HCT116 (cell line): ENCODE measurements around the gene THSD7A. TPM values are rescaled to one million over a fixed set of nuclear protein-coding genes. Genes with fewer than 3 reads are reported as not detected.

Experiments
- ATAC-seq: fragments of 200-7000 bp; cut with Tn5 transposase; 2 replicates; pipeline ENCODE4 v1.9.1; 2020; ENCODE audit warnings: mild to moderate bottlenecking, moderate library complexity
- BruUV-seq: library from RNA; stranded (reverse); fragments of 400-500 nt; replicated peaks from 2 replicates; lab custom pipeline; 2021; lab: Mats Ljungman, UMichigan
- CTCF ChIA-PET: fragments of 300-600 bp; sonication (Branson Sonifier 250); formaldehyde crosslinking; loops from one replicate; lab custom pipeline; 2021; ENCODE audit warnings: antibody characterized with exemption; lab: Charles Lee
- POLR2A ChIA-PET: fragments of 300-600, 350-600 bp; sonication (Branson Sonifier 250); formaldehyde crosslinking; loops from one replicate; lab custom pipeline; 2021; ENCODE audit warnings: antibody characterized with exemption; lab: Charles Lee
- RAD21 ChIA-PET, 2 experiments: fragments of 300-600 bp; sonication (Branson Sonifier 250); formaldehyde crosslinking; loops; one replicate each; lab custom pipeline; 2023; ENCODE audit warnings: low total read pairs in 2 of 2; ENCODE audit not compliant: uncharacterized antibody in 2 of 2, unreplicated experiment in 2 of 2, low non-redundant PET in 1 of 2; lab: Charles Lee
- DNase-seq: peaks from one replicate; pipeline ENCODE4 v3.0.0-alpha.2; 2010; ENCODE audit warnings: low read depth, low spot score
- H2AFZ ChIP-seq: fragments of 200-600 bp; shearing (Covaris generic), sonication (generic); 2 replicates; pipeline ENCODE4 v1.6.1; 2017; ENCODE audit warnings: low read depth, mixed run types, mixed read lengths, antibody characterized with exemption, low read length; ENCODE audit not compliant: poor library complexity, severe bottlenecking
- H3K27ac ChIP-seq: 2 replicates; pipeline ENCODE4 v1.5.1; 2012; ENCODE audit warnings: low read depth, low read length
- H3K27me3 ChIP-seq: fragments of 200-600 bp; sonication (generic); 2 replicates; pipeline ENCODE4 v1.6.1; 2016; ENCODE audit warnings: mixed run types, low read length, mixed read lengths; ENCODE audit not compliant: insufficient read depth
- H3K36me3 ChIP-seq, 2 experiments: fragments of 200-500 bp in 1 of 2; fragments of 200-600 bp in 1 of 2; sonication (Bioruptor generic) in 1 of 2; sonication (generic) in 1 of 2; 2 replicates each; pipeline versions ENCODE4 v1.5.1 to v1.6.1; 2014 to 2016; ENCODE audit warnings: low read length in 2 of 2, inconsistent platforms in 1 of 2, mixed read lengths in 1 of 2, mixed run types in 1 of 2; ENCODE audit not compliant: insufficient read depth in 2 of 2, control insufficient read depth in 1 of 2
- H3K4me1 ChIP-seq, 2 experiments: fragments of 200-600 bp in 1 of 2; sonication (generic) in 1 of 2; 2 replicates each; pipeline versions ENCODE4 v1.5.1 to v1.6.1; 2012 to 2017; ENCODE audit warnings: low read length in 2 of 2, inconsistent platforms in 1 of 2, mild to moderate bottlenecking in 1 of 2, mixed read lengths in 1 of 2, mixed run types in 1 of 2, moderate library complexity in 1 of 2; ENCODE audit not compliant: insufficient read depth in 2 of 2, control insufficient read depth in 1 of 2
- H3K4me2 ChIP-seq: fragments of 200-600 bp; sonication (generic); 2 replicates; pipeline ENCODE4 v1.6.1; 2017; ENCODE audit warnings: mixed run types, low read length, mixed read lengths
- H3K4me3 ChIP-seq, 2 experiments: fragments of 200-600 bp in 1 of 2; sonication (generic) in 1 of 2; replicated peaks in 1 of 2; 2 replicates each; pipeline ENCODE4 v1.5.1; 2011 to 2016; ENCODE audit warnings: low read length in 2 of 2, control low read depth in 1 of 2, low read depth in 1 of 2, mild to moderate bottlenecking in 1 of 2, mixed read lengths in 1 of 2, mixed run types in 1 of 2
- H3K79me2 ChIP-seq: fragments of 200-600 bp; sonication (generic); 2 replicates; pipeline ENCODE4 v1.6.1; 2017; ENCODE audit warnings: mild to moderate bottlenecking, mixed run types, low read length, moderate library complexity, mixed read lengths; ENCODE audit not compliant: insufficient read depth
- H3K9ac ChIP-seq: fragments of 200-600 bp; sonication (generic); 2 replicates; pipeline ENCODE4 v1.6.1; 2016; ENCODE audit warnings: low read length, mixed read lengths
- H3K9me2 ChIP-seq: fragments of 200-600 bp; sonication (generic), shearing (Covaris generic); 2 replicates; pipeline ENCODE4 v1.6.1; 2017; ENCODE audit warnings: mixed run types, mild to moderate bottlenecking, moderate library complexity; ENCODE audit not compliant: insufficient read depth
- H3K9me3 ChIP-seq, 2 experiments: fragments of 200-500 bp in 1 of 2; fragments of 200-600 bp in 1 of 2; sonication (Bioruptor generic) in 1 of 2; sonication (generic) in 1 of 2; 2 replicates each; pipeline ENCODE4 v1.6.1; 2014 to 2017; ENCODE audit warnings: low read length in 2 of 2, mixed read lengths in 2 of 2, inconsistent platforms in 1 of 2, low read depth in 1 of 2, mild to moderate bottlenecking in 1 of 2, mixed run types in 1 of 2, moderate library complexity in 1 of 2; ENCODE audit not compliant: control insufficient read depth in 1 of 2, insufficient read depth in 1 of 2
- H4K20me1 ChIP-seq: fragments of 200-600 bp; sonication (generic), shearing (Covaris generic); 2 replicates; pipeline ENCODE4 v1.6.1; 2017; ENCODE audit warnings: mixed run types, mild to moderate bottlenecking, moderate library complexity; ENCODE audit not compliant: insufficient read depth
- CBX3 ChIP-seq: IDR thresholded peaks from 2 replicates; pipeline ENCODE4 v1.6.1; 2012; ENCODE audit warnings: low read depth
- RAD21 ChIP-seq: IDR thresholded peaks from 2 replicates; pipeline ENCODE4 v1.6.1; 2012; ENCODE audit warnings: low read depth, mild to moderate bottlenecking
- YY1 ChIP-seq: IDR thresholded peaks from 2 replicates; pipeline ENCODE4 v1.6.1; 2011; ENCODE audit warnings: low read length, low read depth, moderate library complexity, mild to moderate bottlenecking; ENCODE audit not compliant: insufficient replicate concordance; ENCODE audit errors: extremely low read depth
- intact Hi-C: fragments of 100-400 bp; cut with micrococcal nuclease; formaldehyde crosslinking; loops from 2 replicates; pipeline ENCODE4 v1.10.0; 2022
- total RNA-seq: library from RNA; stranded (reverse); gene quantifications from one replicate; pipeline ENCODE4 v1.2.1, GENCODE V29; 2021; ENCODE audit not compliant: unreplicated experiment
- TF ChIP-seq, protein P1 (sequence below), 3 experiments: fragments of 200-600 bp in 1 of 3; sonication (generic) in 1 of 3; IDR thresholded peaks in 2 of 3; conservative IDR thresholded peaks in 1 of 3; 2 replicates each; pipeline ENCODE4 v1.5.1; 2012 to 2017; ENCODE audit warnings: low read depth in 2 of 3, low read length in 2 of 3, antibody characterized with exemption in 1 of 3, borderline replicate concordance in 1 of 3, control low read depth in 1 of 3, mild to moderate bottlenecking in 1 of 3, mixed read lengths in 1 of 3, mixed run types in 1 of 3, moderate library complexity in 1 of 3; ENCODE audit not compliant: insufficient read depth in 1 of 3
- TF ChIP-seq, protein P2 (sequence below): IDR thresholded peaks from 2 replicates; pipeline ENCODE4 v1.6.1; 2012

THSD7A gene
- total RNA-seq, 1 experiment from 2014 or later = 0.05 TPM

DNA sequence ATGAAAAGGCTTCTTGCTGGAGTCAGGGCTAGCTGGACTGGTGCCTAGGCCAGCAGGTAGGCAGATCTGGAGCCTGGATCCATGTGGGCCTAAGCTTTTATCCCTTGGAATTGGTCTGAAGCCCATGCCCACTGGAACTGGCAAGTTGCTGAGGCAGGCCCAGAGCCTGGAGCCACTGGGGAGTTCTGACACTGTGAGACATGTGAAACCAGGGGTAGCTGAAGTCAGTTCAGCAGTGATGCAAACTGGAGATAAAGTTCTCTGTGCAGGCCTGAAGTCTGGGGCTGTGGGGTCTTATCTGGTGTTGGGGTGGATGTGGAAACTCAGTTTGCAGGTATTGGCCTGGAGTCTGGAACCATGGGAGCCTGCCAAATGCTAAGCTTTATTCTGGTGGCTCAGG is 9.7 kb upstream of the THSD7A start (continued):
- TF ChIP-seq YY1 = no peak
- TF ChIP-seq CBX3 = no peak

DNA sequence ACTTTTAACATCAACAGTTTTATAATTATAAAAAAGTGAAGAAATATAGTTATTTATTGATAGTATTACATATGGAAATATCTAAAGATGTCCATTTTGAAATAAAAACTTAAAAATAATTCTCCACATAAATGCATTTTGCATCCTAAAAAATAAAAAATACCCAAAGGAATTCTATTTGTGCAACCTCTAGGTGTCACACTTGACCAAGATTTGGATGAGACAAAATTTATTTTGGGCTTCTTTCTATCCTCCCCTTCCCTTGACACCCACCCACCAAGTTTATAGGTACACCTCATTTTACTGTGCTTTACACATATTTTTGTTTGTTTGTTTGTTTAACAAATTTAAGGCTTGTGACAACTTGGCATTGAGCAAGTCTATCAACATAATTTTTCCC is 3.3 kb upstream of the THSD7A start:
- Histone ChIP-seq H4K20me1 (no peaks in the 10 kb centered on the region), H3K79me2 (no peaks in the 10 kb centered on the region), H3K27ac (no peak overlapping the region), H3K36me3 (no peaks in the 10 kb centered on the region), H3K9me3 (no peaks in the 10 kb centered on the region), H3K4me1 (peaks cover 0 to 15% of the 10 kb centered on the region in 2 experiments; a peak in 1 of 4 replicates), H3K9me2 (no peaks in the 10 kb centered on the region), H3K4me3 (no peak overlapping the region), H3K27me3 (no peaks in the 10 kb centered on the region), H3K4me2 (no peak overlapping the region), H3K9ac (no peak overlapping the region), H2AFZ (no peak overlapping the region)
- ChIA-PET RAD21 (no interaction called here), CTCF (interaction anchor here (0.6 to 1.9 kb wide), 5 partner anchors 487 to 662 kb away, joined by 3 to 18 read pairs (median 3); no protein-coding TSS in a partner anchor), POLR2A (no interaction called here)
- TF ChIP-seq, protein P1, sequence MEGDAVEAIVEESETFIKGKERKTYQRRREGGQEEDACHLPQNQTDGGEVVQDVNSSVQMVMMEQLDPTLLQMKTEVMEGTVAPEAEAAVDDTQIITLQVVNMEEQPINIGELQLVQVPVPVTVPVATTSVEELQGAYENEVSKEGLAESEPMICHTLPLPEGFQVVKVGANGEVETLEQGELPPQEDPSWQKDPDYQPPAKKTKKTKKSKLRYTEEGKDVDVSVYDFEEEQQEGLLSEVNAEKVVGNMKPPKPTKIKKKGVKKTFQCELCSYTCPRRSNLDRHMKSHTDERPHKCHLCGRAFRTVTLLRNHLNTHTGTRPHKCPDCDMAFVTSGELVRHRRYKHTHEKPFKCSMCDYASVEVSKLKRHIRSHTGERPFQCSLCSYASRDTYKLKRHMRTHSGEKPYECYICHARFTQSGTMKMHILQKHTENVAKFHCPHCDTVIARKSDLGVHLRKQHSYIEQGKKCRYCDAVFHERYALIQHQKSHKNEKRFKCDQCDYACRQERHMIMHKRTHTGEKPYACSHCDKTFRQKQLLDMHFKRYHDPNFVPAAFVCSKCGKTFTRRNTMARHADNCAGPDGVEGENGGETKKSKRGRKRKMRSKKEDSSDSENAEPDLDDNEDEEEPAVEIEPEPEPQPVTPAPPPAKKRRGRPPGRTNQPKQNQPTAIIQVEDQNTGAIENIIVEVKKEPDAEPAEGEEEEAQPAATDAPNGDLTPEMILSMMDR (IDR thresholded peaks at IDR 0.05 in 2 of 3, conservative IDR thresholded peaks at IDR 0.05 in 1 of 3; ENCODE audit: borderline replicate concordance in 1 of 3, insufficient read depth in 1 of 3, low read depth in 2 of 3, low read length in 2 of 3) = peak; percentile 16 to 61 (median 58); a peak in 4 of 6 replicates
- peak; percentile 69 for TF ChIP-seq RAD21
- TF ChIP-seq, protein P2, sequence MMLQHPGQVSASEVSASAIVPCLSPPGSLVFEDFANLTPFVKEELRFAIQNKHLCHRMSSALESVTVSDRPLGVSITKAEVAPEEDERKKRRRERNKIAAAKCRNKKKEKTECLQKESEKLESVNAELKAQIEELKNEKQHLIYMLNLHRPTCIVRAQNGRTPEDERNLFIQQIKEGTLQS = no peak
- ATAC-seq (no peak), DNase-seq (no peak)
- intact Hi-C loops = loop anchor here (1.0 to 10.0 kb wide), 5 partner anchors 232 to 1430 kb away; no protein-coding TSS in a partner anchor
- no TSS peak for BruUV-seq
